Ovary (tissue), 3 donors: ENCODE data around the gene CXCL17.
"Not testable (repeated sequence)": the region's sequence is repeated elsewhere in the genome, so short reads cannot be mapped to it uniquely, and the experiment has no call there.

Experiments used
- CTCF ChIP-seq, 3 donors: fragments of 450-650 bp in 2 of 3; fragments of 200-600 bp in 1 of 3; IDR thresholded peaks; one replicate each; pipeline versions ENCODE4 v1.5.1 to v1.8.0; 2016 to 2022; ENCODE audit warnings: antibody characterized with exemption in 3 of 3, mild to moderate bottlenecking in 1 of 3
- POLR2A ChIP-seq: fragments of 450-650 bp; IDR thresholded peaks from one replicate; pipeline ENCODE4 v1.6.1; 2017; ENCODE audit warnings: antibody characterized with exemption, mild to moderate bottlenecking, moderate library complexity
- donor health status: DM: no; HTN: no; CAD: no.

- not testable (repeated sequence) for TF ChIP-seq CTCF (IDR thresholded peaks at IDR 0.05); POLR2A
Observed at GRCh38 chr19:42485036-42485435, 42.3 kb upstream of the CXCL17 start.
